HG03521 (cell line): ENCODE measurements around the gene RAB4A.

Experiments used
- ATAC-seq: cut with Tn5 transposase; IDR thresholded peaks from one replicate; pipeline ENCODE4 v1.9.1; 2021; ENCODE audit warnings: mild to moderate bottlenecking, moderate library complexity; ENCODE audit not compliant: unreplicated experiment

Gene RAB4A, protein sequence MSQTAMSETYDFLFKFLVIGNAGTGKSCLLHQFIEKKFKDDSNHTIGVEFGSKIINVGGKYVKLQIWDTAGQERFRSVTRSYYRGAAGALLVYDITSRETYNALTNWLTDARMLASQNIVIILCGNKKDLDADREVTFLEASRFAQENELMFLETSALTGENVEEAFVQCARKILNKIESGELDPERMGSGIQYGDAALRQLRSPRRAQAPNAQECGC

DNA sequence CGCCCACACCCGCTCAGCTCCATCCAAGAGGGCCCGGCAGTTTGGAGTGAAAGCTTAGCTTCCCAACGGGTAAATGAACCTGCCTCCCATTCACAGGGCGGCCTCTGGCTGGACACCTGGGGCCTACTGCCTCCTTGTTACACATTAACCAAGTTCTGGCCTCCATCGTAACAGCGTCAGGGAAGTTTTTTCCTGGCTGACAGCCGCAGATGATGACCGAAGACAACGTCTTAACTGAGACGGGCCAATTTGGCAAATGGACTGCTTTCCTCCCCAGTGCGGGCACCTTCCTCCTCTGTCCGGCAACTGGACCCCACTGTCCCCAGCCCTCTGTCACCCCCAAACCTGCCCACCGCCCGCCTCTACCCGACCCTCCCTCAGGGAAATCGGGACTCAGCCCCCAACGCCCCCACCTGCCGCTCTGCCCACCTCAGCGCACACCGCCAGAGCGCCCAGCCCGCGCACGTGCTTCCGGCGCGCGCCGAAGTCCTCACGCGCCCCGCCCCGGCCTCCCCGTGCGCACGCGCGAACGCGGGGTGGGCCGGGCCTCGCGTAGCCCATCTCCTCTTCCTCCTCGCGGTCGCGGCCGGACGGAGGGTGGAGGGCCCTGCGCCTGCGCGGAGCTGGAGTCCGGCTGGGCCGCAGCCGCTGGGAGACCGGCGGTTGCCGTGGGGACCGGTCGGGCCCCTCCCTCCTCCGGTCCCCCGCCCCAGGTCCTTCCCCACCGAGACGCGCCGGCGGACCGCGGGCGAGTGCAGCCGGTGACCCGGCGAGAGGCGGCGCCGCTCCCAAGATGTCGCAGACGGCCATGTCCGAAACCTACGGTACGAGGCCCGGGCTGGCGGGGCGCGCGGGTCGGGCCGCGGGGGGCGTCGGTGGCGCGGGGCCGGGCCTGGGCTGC lies at the start of gene RAB4A:
TSS of gene RAB4A (plus strand) at position 565 of the 901 bp plus-strand sequence. CDS start at position 794, 229 bp downstream.
- peak; percentile 89 for ATAC-seq

DNA sequence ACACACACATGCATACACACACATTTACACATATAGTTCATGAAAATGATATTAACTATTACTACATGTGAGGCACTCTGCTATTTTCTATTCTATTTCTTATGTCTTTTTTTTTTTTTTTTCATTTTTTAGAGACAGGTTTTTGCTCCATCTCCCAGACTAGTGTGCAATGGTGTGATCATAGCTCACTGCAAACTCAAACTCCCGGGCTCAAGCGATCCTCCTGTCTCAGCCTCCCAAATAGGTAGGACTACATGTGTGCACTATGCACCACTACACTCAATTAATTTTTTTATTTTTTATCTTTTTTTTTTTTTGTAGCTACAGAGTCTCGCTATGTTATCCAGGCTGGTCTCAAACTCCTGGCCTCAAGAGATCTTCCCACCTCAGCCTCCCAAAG lies 48.8 kb upstream of the RAB4A start:
- ATAC-seq, result no peak

DNA sequence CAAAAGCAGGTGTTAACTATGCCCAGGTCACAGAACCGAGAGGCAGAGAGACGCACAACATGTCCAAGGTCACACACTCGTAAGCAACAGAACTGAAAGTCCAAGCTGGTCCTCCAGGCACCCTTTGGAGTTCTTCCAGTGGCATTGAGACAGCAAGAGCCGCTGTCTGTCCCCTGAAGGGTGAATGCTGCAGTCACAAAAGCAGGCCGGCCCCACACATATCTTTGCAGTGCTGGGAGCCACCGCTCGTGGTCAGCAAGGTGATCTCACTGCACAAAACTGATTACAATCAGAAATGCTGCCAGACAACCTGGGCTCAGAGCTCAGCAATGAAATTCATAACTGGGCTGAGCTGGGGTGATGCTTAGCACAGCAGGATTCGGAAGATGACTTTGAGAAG lies 47.4 kb upstream of the RAB4A start:
- no peak for ATAC-seq

DNA sequence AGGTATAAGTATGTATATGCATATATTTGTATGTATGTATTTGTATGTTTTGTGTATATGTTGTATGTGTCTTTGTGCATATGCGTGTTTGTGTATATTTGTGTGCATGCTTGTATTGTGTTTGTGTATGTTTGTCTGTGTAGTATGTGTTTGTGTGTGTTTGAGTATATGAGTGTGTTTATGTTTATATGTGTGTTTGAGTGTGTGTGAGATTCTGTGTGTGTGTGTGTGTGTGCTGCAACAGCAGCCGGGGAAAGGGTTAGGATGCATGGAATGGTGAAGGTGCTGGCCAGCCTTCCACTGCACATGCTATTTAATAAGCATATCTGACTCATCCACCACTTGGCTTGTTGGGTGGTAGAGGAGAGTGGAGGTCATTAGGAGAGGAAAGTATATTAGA lies 46.6 kb upstream of the RAB4A start:
- no peak for ATAC-seq

DNA sequence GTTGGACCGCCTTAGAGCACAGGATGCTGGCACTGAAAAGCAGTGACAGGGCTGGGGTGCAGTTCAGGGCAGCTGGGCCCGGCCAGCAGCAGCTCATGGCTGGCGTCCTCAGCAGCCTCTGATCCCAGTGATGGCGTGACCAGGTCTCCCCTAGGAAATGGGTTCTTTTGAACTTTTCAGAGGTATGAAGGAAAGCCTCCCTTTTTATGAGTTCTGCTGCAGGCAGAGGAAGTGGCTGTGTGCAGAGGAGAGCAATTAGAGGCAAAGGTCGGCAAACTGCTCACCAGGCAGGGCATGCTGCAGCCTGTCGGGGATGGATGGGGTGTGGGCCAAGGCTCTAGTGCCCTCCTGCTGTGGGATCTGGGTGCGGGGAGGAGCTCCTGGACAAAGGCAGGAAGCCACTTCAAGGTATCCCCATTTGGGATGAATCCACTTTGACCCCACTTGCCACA lies 45.6 kb upstream of the RAB4A start:
- no peak for ATAC-seq

DNA sequence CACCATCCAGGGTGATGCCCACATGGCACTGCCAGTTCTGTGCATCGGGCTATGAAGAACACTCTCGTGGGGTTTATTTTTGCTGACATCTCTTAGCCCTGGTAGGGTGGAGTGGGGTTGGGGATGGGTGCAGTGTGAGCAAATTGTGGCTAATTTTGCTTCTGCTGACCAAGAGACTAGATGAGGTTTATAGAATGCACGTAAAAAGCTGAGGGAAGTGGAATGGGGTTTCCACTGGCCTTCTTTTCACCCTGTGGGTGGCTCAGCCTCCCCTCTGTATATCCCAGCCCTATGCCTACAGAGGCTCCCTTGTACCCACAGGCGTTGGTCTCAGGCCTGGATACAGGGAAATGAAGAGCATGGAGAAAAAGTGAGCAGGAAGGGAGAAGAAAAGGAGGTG lies 44.1 kb upstream of the RAB4A start:
- ATAC-seq, result no peak

DNA sequence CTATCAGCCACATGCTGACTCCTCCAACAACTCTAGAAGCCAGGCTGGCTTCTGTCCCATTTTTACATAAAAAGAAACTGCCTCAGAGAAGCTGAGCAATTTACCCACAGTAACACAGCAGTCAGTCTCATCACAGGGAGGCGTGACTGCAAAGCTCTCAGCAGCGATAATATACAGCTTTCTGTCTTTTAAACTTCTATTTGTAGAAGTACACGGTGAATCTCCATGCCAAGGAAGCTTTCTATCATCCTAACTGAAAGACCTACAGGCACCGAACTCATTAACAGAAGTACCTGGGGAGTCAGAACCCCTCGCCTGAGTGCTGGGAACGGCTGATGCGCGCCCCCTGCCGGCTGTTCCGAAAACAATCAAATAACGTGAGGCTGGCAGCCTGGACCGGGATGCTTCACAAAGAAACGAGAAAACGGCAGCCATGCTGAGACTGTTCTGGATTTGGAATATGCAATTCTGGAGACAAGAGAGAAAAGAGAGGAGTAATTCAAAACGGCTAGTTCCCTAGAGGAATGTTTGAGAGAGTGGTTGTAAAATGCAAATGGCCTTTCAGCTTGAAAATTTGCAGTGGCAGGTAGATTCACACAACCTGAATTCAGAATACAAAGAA lies 43.5 kb upstream of the RAB4A start:
- no peak for ATAC-seq

DNA sequence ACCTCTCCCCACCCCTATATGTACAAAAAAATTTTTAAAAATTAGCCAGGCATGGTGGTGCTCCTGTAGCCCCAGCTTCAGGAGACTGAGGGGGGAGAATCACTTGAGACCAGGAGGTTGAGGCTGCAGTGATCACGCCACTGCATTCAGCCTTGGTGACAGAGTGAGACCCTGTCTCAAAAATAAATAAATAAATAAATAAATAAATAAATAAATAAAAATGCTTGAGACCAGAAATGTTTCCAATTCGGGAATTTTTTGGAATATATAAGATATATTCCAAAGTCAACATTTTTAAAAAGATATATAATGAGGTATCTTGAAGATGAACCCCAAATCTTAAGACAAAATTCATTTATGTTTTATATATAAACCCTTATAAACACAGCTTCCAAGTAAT lies 42.4 kb upstream of the RAB4A start:
- ATAC-seq, result no peak

DNA sequence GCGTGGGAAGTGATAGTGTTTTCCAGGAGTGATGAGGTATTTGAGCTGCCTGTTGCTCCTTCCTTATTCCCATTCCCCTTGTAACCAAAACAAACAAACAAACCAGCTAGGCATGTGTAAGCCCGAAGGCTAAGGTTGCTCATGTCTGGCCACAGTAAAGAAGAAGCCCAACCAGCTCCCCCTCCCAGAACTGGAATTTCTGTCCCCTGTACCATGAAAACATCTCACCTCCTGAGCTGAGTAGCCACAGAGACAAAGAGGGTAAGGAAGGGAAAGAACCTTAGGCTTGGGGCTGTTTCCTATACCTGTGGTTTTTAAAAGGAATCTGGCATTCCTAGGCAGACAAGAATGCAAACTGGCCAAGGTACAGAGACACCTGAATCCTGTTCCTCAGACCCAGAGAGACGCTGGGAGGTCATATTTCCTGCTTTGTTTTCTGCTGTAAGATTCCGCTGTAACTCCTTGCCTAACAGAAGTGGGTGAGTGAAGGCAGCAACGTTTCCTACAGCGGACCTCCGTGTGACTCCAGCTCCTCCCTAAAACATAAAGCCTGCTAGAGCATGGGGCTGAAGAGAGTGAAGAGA lies 41.7 kb upstream of the RAB4A start:
- ATAC-seq, result no peak

DNA sequence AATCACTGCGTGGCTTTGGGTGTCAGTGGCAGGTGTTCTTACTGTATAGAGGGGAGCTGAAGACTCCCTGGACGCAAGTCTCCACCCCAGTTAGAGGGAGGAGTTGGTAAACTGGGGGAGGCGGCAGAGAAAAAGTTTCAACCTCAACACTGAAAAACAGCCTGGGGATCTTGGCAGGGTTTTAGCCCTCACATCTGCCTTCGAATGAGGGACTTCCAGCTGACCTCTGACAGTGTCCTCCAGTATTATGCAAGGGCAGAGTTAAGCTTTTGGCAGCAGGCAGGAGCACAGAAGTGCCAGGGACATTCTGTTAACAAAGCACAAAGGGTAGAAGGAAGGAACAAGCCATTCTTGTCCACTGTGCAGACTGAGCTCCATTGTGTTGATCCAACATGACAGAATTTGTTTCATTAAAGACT lies 41.2 kb upstream of the RAB4A start:
- no peak for ATAC-seq

DNA sequence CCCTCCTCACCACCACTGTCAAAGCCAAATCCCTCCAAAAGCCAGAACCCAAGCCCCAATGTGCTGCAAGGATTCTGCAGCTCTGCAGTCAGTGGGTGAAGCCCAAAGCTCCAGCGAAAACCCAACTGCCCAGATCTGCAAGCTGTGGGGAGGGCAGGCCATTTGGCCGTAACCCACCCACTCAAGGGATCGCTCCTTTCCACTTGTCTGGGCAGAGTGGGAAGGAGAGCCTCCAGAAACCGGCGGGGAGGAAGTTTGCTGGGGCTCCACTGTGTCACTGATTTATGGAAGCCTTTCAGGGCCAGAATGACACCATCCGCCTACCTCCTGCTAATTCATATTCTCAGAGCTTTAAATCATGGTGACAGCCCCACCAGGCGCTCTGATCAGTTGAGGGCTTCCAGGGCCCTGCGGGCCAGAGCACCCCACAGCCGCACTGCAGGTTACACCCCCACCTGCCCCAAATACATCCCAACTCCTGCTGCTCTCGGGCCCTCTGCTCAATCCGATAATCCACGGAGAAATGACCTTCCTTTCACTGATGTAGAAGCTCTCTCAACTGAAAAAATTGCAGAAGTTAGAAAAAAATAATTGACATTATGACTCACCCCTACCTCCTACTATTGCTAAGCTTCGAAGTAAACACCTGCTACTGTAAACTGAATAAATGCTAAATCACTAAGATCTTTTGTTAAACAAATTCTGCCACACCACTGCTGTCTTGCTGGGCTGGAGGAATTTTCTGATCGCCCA lies 40.6 kb upstream of the RAB4A start:
- ATAC-seq, result peak; percentile 57

DNA sequence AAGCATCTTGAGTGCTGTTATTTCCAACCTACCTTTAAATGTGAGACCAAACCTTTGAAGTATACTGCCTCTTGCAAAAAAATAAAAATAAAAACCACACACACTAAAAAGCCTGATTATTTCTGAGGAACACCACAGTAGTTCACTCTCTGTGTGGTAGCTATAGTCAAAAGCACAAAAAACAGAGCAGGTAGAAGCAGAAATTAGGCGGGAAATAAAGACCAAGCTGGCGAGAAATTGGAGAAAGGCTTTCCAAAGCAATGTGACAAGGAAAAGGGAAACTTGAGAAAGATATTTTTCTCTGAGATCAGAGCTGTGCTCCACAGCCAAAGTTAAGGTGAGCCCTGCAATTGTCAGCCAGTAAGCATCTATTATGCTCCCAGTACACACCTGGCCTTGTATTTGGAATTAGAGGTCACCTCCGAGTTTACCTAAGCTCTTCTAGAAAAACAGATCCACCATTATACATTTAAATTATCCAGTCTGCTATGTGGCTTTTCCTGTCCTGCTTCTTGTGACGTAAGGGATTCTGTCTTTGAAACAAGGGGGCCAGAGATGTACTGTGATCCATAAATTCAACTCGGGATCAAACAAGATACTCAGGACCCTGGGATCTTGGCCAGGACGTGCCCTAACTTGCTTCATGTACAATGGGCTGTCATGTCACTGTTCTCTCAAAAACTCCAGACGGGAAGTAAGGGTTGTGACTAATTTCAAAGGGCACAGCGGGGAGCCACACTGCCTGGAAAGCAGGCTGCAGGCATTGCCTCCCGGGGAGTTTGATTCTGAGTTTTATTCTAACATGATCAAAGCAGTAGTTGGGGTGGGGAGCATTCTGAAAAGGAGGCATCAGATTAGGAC lies 39.8 kb upstream of the RAB4A start:
- no peak for ATAC-seq

DNA sequence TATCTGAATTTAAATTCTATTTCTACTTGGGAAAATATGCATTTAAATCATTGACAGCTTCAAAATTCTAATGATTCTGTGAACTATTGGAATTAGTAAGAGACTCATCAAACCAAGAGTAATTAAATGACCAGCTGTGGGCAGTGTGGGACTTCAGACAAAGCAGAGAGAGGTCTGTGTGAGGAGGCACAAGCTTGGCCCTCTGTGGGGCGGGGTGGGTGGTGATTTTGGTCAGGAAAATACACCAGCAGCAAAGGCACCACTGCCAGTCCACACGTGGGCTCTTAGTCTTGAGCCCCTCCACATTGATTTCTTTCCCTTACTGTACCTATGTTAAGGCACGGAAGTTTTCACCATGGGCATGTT lies 39.2 kb upstream of the RAB4A start:
- ATAC-seq, result no peak

DNA sequence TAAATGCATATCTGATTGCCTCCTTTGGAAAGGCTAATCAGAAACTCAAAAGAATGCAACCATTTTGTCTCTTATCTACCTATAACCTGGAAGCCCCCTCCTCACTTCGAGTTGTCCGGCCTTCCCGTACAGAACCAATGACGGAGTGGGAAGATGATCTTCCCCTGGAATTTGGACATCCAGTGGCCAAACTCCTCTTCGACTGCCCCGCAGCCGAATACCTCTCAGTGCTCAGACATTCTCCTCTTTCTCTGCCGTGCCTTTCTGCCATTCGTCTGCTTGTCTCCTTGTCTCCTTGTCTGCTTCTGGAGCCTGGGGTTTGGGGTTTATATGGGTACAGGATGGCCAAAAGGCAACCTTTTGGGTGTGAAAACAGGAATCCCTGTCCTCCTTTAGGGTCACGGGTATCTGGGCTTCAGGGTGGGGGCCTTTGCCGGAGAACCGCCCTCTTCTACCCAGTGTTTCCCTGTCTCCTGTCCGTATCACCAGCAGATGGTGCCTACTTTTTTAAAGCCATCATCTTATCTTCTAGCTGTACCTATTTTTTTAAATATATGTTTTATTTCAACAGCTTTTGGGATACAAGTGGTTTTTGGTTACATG lies 35.9 kb upstream of the RAB4A start:
- no peak for ATAC-seq

DNA sequence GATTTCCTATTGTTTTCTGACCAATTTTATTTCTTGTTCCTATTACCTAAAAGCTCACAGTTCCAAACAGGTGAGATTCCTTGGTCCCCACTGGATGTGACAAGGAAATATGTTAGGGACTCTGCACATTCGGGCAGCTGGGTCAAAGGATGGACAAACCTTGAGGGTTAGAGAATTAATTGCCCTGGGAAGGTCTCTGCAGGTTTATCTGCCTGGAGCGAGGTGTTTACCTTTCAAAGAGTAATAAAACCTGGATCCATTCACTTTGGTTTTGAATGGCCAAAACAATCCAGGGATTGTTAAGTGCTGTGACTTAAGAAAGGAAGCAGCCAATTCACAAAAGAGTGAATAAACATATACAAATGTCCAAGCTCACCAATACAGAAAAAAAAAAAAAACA lies 33.6 kb upstream of the RAB4A start:
- ATAC-seq, result no peak

DNA sequence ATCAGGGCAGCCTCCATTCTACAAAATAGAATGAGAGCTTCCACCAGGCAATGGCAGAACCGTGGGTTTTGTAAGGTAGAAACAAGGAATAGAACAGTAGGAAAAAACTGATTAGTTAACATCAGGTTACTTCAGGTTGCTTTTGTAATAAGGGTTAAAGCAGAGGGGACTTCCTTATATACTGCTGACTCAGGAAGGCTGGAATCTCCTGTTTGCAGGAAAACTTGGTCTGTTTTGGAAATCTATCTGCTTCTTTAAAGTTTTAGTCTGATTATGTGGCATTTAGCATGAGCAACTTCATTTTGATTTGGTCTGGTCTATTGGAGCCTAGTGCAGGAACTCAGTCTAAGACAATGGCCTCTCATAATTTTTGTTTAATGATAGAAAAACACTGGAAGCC lies 32.7 kb upstream of the RAB4A start:
- ATAC-seq, result no peak

DNA sequence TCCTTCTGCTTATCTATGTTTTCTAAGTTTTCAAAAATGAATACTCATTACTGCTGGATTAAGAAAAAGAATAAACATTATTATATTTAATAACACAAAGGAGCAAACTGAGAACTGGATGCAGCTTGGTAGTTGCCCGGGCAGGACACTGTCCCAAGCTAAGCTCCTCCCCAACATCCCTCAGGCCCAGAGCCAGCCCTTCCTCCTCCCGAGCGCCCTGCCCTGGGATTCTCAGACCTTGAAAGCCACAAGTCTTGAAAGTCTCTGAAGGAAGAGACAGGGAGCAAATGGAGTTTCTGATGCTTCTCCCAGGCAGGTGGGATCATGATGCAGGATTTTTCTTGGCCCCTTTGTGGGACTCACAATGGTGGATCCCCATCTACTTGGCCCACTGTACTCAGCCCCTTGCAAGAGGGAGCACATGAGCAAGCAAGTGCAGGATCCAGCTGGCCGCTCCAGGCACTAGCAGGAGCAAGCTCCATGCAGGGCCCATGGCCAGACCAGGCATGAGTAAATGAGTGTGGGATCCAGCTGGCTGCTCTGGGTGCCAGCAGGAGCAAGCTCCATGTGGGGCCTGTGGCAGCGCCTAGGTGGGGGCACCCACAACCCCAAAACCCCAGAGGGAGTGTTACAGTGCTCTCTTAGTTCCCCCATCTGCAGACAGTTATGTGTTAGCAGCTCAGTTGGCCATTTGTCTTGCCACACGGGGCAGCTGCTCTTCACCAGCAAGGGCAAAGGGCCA lies 32.1 kb upstream of the RAB4A start:
- ATAC-seq, result no peak

DNA sequence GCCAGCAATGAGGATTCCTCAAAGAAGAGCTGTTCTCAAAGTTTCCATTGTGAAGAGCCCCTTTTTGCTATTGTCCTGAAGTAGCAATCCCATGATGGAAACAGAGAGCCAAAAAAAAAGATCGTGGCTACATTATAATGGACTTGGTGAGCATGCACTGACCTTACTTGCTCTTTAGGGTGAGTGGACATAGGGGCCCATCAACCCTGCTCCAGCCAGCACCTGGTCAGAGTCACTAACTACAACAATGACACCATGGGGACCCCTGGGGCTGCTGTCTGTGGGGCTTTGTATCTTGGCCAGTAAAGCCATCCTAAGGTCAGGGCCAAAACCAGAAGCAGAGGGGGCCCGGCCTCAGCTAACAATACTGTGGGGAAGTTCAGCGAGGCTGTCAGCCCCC lies 30.4 kb upstream of the RAB4A start:
- ATAC-seq, result no peak

DNA sequence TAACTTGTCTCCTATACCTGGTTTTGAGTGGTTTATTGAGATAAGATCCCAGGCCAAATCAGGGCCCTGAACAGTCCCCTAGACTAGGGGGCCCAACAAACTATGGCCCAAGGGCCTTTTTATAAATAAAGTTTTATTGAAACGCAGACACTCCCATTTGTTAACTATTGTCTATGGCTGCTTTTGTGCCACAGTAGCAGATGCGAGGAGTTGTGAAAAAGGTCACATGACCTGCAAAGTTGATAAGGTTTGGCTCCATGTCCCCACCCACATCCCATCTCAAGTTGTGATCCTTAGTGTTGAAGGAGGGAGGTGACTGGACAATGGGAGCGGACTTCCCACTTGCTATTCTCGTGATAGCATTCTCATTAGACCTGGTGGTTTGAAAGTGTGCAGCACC lies 29.5 kb upstream of the RAB4A start:
- no peak for ATAC-seq
